ENCODE results near the gene STK26.

Gene STK26

GRCh38 chrX:132058050-132058449, 34.9 kb downstream of the STK26 start:
- no peak for DNase-seq (ENCODE audit: low read depth)

GRCh38 chrX:132058975-132059374, 35.9 kb downstream of the STK26 start:
- DNase-seq (ENCODE audit: low read depth): no peak
- H3K4me3 ChIP-seq (ENCODE audit: low read length): no peak overlapping the region
- TF ChIP-seq CTCF (conservative IDR thresholded peaks at IDR 0.05; ENCODE audit: low read length): no peak

More at GRCh38 chrX:132058050-132058449, 34.9 kb downstream of the STK26 start:
- no peak overlapping the region for H3K4me3 ChIP-seq (ENCODE audit: low read length)
- no peak for TF ChIP-seq CTCF (conservative IDR thresholded peaks at IDR 0.05; ENCODE audit: low read length)

- DNase-seq (ENCODE audit: low read depth): no peak
- no peak for TF ChIP-seq CTCF (conservative IDR thresholded peaks at IDR 0.05; ENCODE audit: low read length)
- H3K4me3 ChIP-seq (ENCODE audit: low read length): no peak overlapping the region
Observed at GRCh38 chrX:132059973-132060540, 37.0 kb downstream of the STK26 start.

- no peak overlapping the region for H3K4me3 ChIP-seq (ENCODE audit: low read length)
- TF ChIP-seq CTCF (conservative IDR thresholded peaks at IDR 0.05; ENCODE audit: low read length): no peak
- DNase-seq (ENCODE audit: low read depth): no peak
Observed at GRCh38 chrX:132063334-132063733, 40.2 kb downstream of the STK26 start.

- no peak for TF ChIP-seq CTCF (conservative IDR thresholded peaks at IDR 0.05; ENCODE audit: low read length)
- H3K4me3 ChIP-seq (ENCODE audit: low read length): no peak overlapping the region
- DNase-seq (ENCODE audit: low read depth): no peak
Observed at GRCh38 chrX:132063862-132064261, 40.8 kb downstream of the STK26 start.

- no peak for TF ChIP-seq CTCF (conservative IDR thresholded peaks at IDR 0.05; ENCODE audit: low read length)
- H3K4me3 ChIP-seq (ENCODE audit: low read length): no peak overlapping the region
- no peak for DNase-seq (ENCODE audit: low read depth)
Observed at GRCh38 chrX:132068405-132068804, 45.3 kb downstream of the STK26 start.

- H3K4me3 ChIP-seq (ENCODE audit: low read length): no peak overlapping the region
- peak; percentile 12 for DNase-seq (ENCODE audit: low read depth)
- peak; percentile 33 for TF ChIP-seq CTCF (conservative IDR thresholded peaks at IDR 0.05; ENCODE audit: low read length)
Observed at GRCh38 chrX:132071254-132071653, 48.2 kb downstream of the STK26 start.

Data from AG10803 (cell line).